HCT116 (cell line): Measurements from ENCODE around the gene THAP9. TPM values are rescaled to one million over a fixed set of nuclear protein-coding genes. Genes with fewer than 3 reads are reported as not detected.

Experiments
- ATAC-seq: fragments of 200-7000 bp; cut with Tn5 transposase; 2 replicates; pipeline ENCODE4 v1.9.1; 2020; ENCODE audit warnings: mild to moderate bottlenecking, moderate library complexity
- BruUV-seq: library from RNA; stranded (reverse); fragments of 400-500 nt; replicated peaks from 2 replicates; lab custom pipeline; 2021; lab: Mats Ljungman, UMichigan
- CTCF ChIA-PET: fragments of 300-600 bp; sonication (Branson Sonifier 250); formaldehyde crosslinking; loops from one replicate; lab custom pipeline; 2021; ENCODE audit warnings: antibody characterized with exemption; lab: Charles Lee
- POLR2A ChIA-PET: fragments of 300-600, 350-600 bp; sonication (Branson Sonifier 250); formaldehyde crosslinking; loops from one replicate; lab custom pipeline; 2021; ENCODE audit warnings: antibody characterized with exemption; lab: Charles Lee
- RAD21 ChIA-PET, 2 experiments: fragments of 300-600 bp; sonication (Branson Sonifier 250); formaldehyde crosslinking; loops; one replicate each; lab custom pipeline; 2023; ENCODE audit warnings: low total read pairs in 2 of 2; ENCODE audit not compliant: uncharacterized antibody in 2 of 2, unreplicated experiment in 2 of 2, low non-redundant PET in 1 of 2; lab: Charles Lee
- DNase-seq: peaks from one replicate; pipeline ENCODE4 v3.0.0-alpha.2; 2010; ENCODE audit warnings: low read depth, low spot score
- H2AFZ ChIP-seq: fragments of 200-600 bp; shearing (Covaris generic), sonication (generic); 2 replicates; pipeline ENCODE4 v1.6.1; 2017; ENCODE audit warnings: low read depth, mixed run types, mixed read lengths, antibody characterized with exemption, low read length; ENCODE audit not compliant: poor library complexity, severe bottlenecking
- H3K27ac ChIP-seq: 2 replicates; pipeline ENCODE4 v1.5.1; 2012; ENCODE audit warnings: low read depth, low read length
- H3K27me3 ChIP-seq: fragments of 200-600 bp; sonication (generic); 2 replicates; pipeline ENCODE4 v1.6.1; 2016; ENCODE audit warnings: mixed run types, low read length, mixed read lengths; ENCODE audit not compliant: insufficient read depth
- H3K36me3 ChIP-seq, 2 experiments: fragments of 200-500 bp in 1 of 2; fragments of 200-600 bp in 1 of 2; sonication (Bioruptor generic) in 1 of 2; sonication (generic) in 1 of 2; 2 replicates each; pipeline versions ENCODE4 v1.5.1 to v1.6.1; 2014 to 2016; ENCODE audit warnings: low read length in 2 of 2, inconsistent platforms in 1 of 2, mixed read lengths in 1 of 2, mixed run types in 1 of 2; ENCODE audit not compliant: insufficient read depth in 2 of 2, control insufficient read depth in 1 of 2
- H3K4me1 ChIP-seq, 2 experiments: fragments of 200-600 bp in 1 of 2; sonication (generic) in 1 of 2; 2 replicates each; pipeline versions ENCODE4 v1.5.1 to v1.6.1; 2012 to 2017; ENCODE audit warnings: low read length in 2 of 2, inconsistent platforms in 1 of 2, mild to moderate bottlenecking in 1 of 2, mixed read lengths in 1 of 2, mixed run types in 1 of 2, moderate library complexity in 1 of 2; ENCODE audit not compliant: insufficient read depth in 2 of 2, control insufficient read depth in 1 of 2
- H3K4me2 ChIP-seq: fragments of 200-600 bp; sonication (generic); 2 replicates; pipeline ENCODE4 v1.6.1; 2017; ENCODE audit warnings: mixed run types, low read length, mixed read lengths
- H3K4me3 ChIP-seq, 2 experiments: fragments of 200-600 bp in 1 of 2; sonication (generic) in 1 of 2; replicated peaks in 1 of 2; 2 replicates each; pipeline ENCODE4 v1.5.1; 2011 to 2016; ENCODE audit warnings: low read length in 2 of 2, control low read depth in 1 of 2, low read depth in 1 of 2, mild to moderate bottlenecking in 1 of 2, mixed read lengths in 1 of 2, mixed run types in 1 of 2
- H3K79me2 ChIP-seq: fragments of 200-600 bp; sonication (generic); 2 replicates; pipeline ENCODE4 v1.6.1; 2017; ENCODE audit warnings: mild to moderate bottlenecking, mixed run types, low read length, moderate library complexity, mixed read lengths; ENCODE audit not compliant: insufficient read depth
- H3K9ac ChIP-seq: fragments of 200-600 bp; sonication (generic); 2 replicates; pipeline ENCODE4 v1.6.1; 2016; ENCODE audit warnings: low read length, mixed read lengths
- H3K9me2 ChIP-seq: fragments of 200-600 bp; sonication (generic), shearing (Covaris generic); 2 replicates; pipeline ENCODE4 v1.6.1; 2017; ENCODE audit warnings: mixed run types, mild to moderate bottlenecking, moderate library complexity; ENCODE audit not compliant: insufficient read depth
- H3K9me3 ChIP-seq, 2 experiments: fragments of 200-500 bp in 1 of 2; fragments of 200-600 bp in 1 of 2; sonication (Bioruptor generic) in 1 of 2; sonication (generic) in 1 of 2; 2 replicates each; pipeline ENCODE4 v1.6.1; 2014 to 2017; ENCODE audit warnings: low read length in 2 of 2, mixed read lengths in 2 of 2, inconsistent platforms in 1 of 2, low read depth in 1 of 2, mild to moderate bottlenecking in 1 of 2, mixed run types in 1 of 2, moderate library complexity in 1 of 2; ENCODE audit not compliant: control insufficient read depth in 1 of 2, insufficient read depth in 1 of 2
- H4K20me1 ChIP-seq: fragments of 200-600 bp; sonication (generic), shearing (Covaris generic); 2 replicates; pipeline ENCODE4 v1.6.1; 2017; ENCODE audit warnings: mixed run types, mild to moderate bottlenecking, moderate library complexity; ENCODE audit not compliant: insufficient read depth
- ELF1 ChIP-seq: IDR thresholded peaks from 2 replicates; pipeline ENCODE4 v1.6.1; 2012; ENCODE audit warnings: low read depth, borderline replicate concordance
- EZH2 ChIP-seq: fragments of 200-600 bp; sonication (generic); IDR thresholded peaks from 2 replicates; pipeline ENCODE4 v1.6.1; 2017; ENCODE audit warnings: antibody characterized with exemption, mixed run types
- EZH2phosphoT487 ChIP-seq: fragments of 200-600 bp; IDR thresholded peaks from 2 replicates; pipeline ENCODE4 v1.6.1; 2018; ENCODE audit warnings: antibody characterized with exemption, borderline replicate concordance
- MAX ChIP-seq: IDR thresholded peaks from 2 replicates; pipeline ENCODE4 v1.6.1; 2012
- POLR2A ChIP-seq: IDR thresholded peaks from 2 replicates; pipeline ENCODE4 v1.7.0; 2011; ENCODE audit warnings: borderline replicate concordance; ENCODE audit not compliant: insufficient read depth, insufficient read length; ENCODE audit errors: extremely low read depth
- SIN3A ChIP-seq: IDR thresholded peaks from 2 replicates; pipeline ENCODE4 v1.6.1; 2012; ENCODE audit warnings: low read depth
- SRF ChIP-seq: IDR thresholded peaks from 2 replicates; pipeline ENCODE4 v1.6.1; 2012; ENCODE audit warnings: low read depth
- YY1 ChIP-seq: IDR thresholded peaks from 2 replicates; pipeline ENCODE4 v1.6.1; 2011; ENCODE audit warnings: low read length, low read depth, moderate library complexity, mild to moderate bottlenecking; ENCODE audit not compliant: insufficient replicate concordance; ENCODE audit errors: extremely low read depth
- intact Hi-C: fragments of 100-400 bp; cut with micrococcal nuclease; formaldehyde crosslinking; loops from 2 replicates; pipeline ENCODE4 v1.10.0; 2022
- total RNA-seq: library from RNA; stranded (reverse); gene quantifications from one replicate; pipeline ENCODE4 v1.2.1, GENCODE V29; 2021; ENCODE audit not compliant: unreplicated experiment
- TF ChIP-seq, protein P1 (sequence below): IDR thresholded peaks from 2 replicates; pipeline ENCODE4 v1.6.1; 2011; ENCODE audit warnings: mild to moderate bottlenecking, low read length, moderate library complexity; ENCODE audit not compliant: insufficient replicate concordance; ENCODE audit errors: extremely low read depth

Gene THAP9
- total RNA-seq, 1 experiment from 2014 or later: 6.4 TPM

- DNase-seq: no peak
- TF ChIP-seq ELF1: no peak
- no peak for TF ChIP-seq POLR2A
- no peak for TF ChIP-seq YY1
- no peak for TF ChIP-seq EZH2
- TF ChIP-seq SIN3A: no peak
- no peak for TF ChIP-seq SRF
- no peak for TF ChIP-seq MAX
- TF ChIP-seq, protein P1, sequence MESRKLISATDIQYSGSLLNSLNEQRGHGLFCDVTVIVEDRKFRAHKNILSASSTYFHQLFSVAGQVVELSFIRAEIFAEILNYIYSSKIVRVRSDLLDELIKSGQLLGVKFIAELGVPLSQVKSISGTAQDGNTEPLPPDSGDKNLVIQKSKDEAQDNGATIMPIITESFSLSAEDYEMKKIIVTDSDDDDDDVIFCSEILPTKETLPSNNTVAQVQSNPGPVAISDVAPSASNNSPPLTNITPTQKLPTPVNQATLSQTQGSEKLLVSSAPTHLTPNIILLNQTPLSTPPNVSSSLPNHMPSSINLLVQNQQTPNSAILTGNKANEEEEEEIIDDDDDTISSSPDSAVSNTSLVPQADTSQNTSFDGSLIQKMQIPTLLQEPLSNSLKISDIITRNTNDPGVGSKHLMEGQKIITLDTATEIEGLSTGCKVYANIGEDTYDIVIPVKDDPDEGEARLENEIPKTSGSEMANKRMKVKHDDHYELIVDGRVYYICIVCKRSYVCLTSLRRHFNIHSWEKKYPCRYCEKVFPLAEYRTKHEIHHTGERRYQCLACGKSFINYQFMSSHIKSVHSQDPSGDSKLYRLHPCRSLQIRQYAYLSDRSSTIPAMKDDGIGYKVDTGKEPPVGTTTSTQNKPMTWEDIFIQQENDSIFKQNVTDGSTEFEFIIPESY: no peak
- no peak for TF ChIP-seq EZH2phosphoT487
- TF ChIP-seq, all 23 proteins: peak for 0
- Histone ChIP-seq H3K9me3 (no peaks in the 10 kb centered on the region), H3K27me3 (no peaks in the 10 kb centered on the region), H3K9ac (no peak overlapping the region), H4K20me1 (no peaks in the 10 kb centered on the region), H3K4me3 (no peak overlapping the region), H2AFZ (no peak overlapping the region), H3K4me2 (no peak overlapping the region), H3K27ac (no peak overlapping the region), H3K79me2 (no peaks in the 10 kb centered on the region; the same call in none of the 2 replicates), H3K9me2 (no peaks in the 10 kb centered on the region; the same call in 1 of the 2 replicates), H3K4me1 (no peaks in the 10 kb centered on the region), H3K36me3 (no peaks in the 10 kb centered on the region)
- intact Hi-C loops: no loop called here
- ChIA-PET RAD21 (no interaction called here), POLR2A (no interaction called here), CTCF (no interaction called here)
- no peak for ATAC-seq
- no TSS peak for BruUV-seq
Measured at GRCh38 chr4:82954212-82954611, 53.7 kb downstream of the THAP9 start.
